ENCODE data around the gene KRT6B.
"Not testable (repeated sequence)": the region's sequence is repeated elsewhere in the genome, so short reads cannot be mapped to it uniquely, and the experiment has no call there.

The KRT6B gene

GRCh38 chr12:52413782-52414345 lies 38.1 kb downstream of the KRT6B start:
- no peak overlapping the region for H3K4me3 ChIP-seq (replicated peaks; ENCODE audit: low read depth, low read length)
- TF ChIP-seq, protein P1, sequence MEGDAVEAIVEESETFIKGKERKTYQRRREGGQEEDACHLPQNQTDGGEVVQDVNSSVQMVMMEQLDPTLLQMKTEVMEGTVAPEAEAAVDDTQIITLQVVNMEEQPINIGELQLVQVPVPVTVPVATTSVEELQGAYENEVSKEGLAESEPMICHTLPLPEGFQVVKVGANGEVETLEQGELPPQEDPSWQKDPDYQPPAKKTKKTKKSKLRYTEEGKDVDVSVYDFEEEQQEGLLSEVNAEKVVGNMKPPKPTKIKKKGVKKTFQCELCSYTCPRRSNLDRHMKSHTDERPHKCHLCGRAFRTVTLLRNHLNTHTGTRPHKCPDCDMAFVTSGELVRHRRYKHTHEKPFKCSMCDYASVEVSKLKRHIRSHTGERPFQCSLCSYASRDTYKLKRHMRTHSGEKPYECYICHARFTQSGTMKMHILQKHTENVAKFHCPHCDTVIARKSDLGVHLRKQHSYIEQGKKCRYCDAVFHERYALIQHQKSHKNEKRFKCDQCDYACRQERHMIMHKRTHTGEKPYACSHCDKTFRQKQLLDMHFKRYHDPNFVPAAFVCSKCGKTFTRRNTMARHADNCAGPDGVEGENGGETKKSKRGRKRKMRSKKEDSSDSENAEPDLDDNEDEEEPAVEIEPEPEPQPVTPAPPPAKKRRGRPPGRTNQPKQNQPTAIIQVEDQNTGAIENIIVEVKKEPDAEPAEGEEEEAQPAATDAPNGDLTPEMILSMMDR (IDR thresholded peaks at IDR 0.05; ENCODE audit: low read depth, low read length, missing control alignments): no peak
- DNase-seq (ENCODE audit: extremely low read depth, low read depth): no peak

- H3K4me3 ChIP-seq (replicated peaks; ENCODE audit: low read depth, low read length): no peak overlapping the region
- TF ChIP-seq, protein P1 (IDR thresholded peaks at IDR 0.05; ENCODE audit: low read depth, low read length, missing control alignments): no peak
- no peak for DNase-seq (ENCODE audit: extremely low read depth, low read depth)
These were observed 38.7 kb downstream of the KRT6B start for GRCh38 chr12:52413202-52413601.

DNA sequence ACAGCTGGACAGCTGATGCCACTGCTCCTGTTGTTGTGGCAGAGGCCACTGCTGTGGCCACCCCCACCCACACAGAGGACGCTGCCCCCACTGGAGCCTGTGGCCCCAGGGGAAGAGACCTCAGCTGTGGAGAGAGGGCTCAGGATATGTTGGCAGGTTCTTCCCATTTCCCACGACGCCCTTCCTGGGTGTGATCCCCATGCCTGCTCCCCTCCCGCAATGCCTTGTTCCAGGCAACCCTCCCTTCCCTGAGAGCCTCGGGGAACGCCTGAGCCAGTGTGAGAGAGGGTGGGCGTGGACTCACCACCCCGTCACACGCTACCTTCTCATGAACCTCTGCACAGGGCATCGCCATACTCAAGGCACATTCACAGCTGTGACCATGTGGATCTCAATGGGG lies 40.1 kb downstream of the KRT6B start:
- TF ChIP-seq, protein P1 (IDR thresholded peaks at IDR 0.05; ENCODE audit: low read depth, low read length, missing control alignments): no peak
- no peak overlapping the region for H3K4me3 ChIP-seq (replicated peaks; ENCODE audit: low read depth, low read length)
- no peak for DNase-seq (ENCODE audit: extremely low read depth, low read depth)

DNA sequence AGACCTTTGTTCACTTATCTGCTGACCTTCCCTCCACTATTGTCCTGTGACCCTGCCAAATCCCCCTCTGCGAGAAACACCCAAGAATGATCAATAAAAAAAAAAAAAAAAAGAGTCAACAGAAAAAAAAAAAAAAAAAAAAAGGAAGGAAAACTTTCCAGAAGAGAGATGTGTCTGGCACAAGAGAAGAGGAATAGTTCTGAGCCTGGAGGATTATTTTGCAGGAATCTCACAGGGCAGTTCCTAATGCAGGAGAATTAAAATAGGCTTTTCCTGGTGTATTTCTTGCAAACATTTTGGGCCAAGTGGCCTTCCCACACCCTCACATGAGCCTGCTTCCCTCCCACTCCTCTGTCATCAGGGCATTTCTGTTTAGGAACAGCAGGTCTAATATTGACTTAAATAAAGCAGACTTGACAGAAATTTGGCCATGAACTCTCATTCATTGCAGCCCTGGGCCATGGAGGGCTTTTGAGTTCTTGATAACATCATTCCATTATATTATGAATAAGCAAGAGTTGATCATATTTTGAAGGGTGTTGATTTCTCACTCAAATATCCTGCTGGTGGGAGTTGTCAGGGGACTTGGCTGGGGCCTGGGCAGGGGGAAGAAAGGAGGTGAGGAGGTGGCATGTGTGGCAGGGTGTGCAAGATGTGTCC lies 41.2 kb downstream of the KRT6B start:
- H3K4me3 ChIP-seq (replicated peaks; ENCODE audit: low read depth, low read length); DNase-seq (ENCODE audit: extremely low read depth, low read depth): not testable (repeated sequence)

GRCh38 chr12:52407918-52408317 lies 44.0 kb downstream of the KRT6B start:
- TF ChIP-seq, protein P1 (IDR thresholded peaks at IDR 0.05; ENCODE audit: low read depth, low read length, missing control alignments): peak; percentile 5
- DNase-seq (ENCODE audit: extremely low read depth, low read depth): no peak
- H3K4me3 ChIP-seq (replicated peaks; ENCODE audit: low read depth, low read length): no peak overlapping the region

- TF ChIP-seq, protein P1 (IDR thresholded peaks at IDR 0.05; ENCODE audit: low read depth, low read length, missing control alignments): no peak
- H3K4me3 ChIP-seq (replicated peaks; ENCODE audit: low read depth, low read length): no peak within 1 kb of the TSS
- DNase-seq (ENCODE audit: extremely low read depth, low read depth): no peak
These were observed 46.0 kb downstream of the KRT6B start, which contains the start of gene KRT82 for GRCh38 chr12:52405922-52406385. Gene KRT82 (minus strand): TSS chr12:52406335. CDS start chr12:52406277, 58 bp downstream.

DNA sequence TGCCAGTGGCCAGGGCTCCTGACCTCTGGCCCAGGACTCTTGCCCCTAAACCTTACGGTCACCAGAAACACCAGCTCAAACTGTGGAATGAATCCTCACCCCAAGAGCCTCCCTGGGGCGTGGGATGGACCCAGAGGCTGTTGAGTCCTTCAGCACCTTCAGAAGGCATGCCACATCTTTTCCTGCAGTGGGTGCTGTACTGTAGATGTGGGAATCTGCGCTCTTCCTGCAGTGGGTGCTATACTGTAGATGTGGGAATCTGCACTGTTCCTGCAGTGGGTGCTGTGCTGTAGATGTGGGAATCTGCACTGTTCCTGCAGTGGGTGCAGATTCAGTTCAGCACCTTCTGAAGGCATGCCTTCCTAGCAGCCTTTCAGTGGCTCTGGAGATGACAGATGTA lies 47.0 kb downstream of the KRT6B start:
- TF ChIP-seq, protein P1 (IDR thresholded peaks at IDR 0.05; ENCODE audit: low read depth, low read length, missing control alignments): no peak
- no peak for DNase-seq (ENCODE audit: extremely low read depth, low read depth)
- no peak overlapping the region for H3K4me3 ChIP-seq (replicated peaks; ENCODE audit: low read depth, low read length)
